GM19043 (cell line): ENCODE data around the gene EEPD1.

Experiments
- ATAC-seq: cut with Tn5 transposase; IDR thresholded peaks from one replicate; pipeline ENCODE4 v1.9.1; 2021; ENCODE audit warnings: low read depth; ENCODE audit not compliant: unreplicated experiment

Gene EEPD1

GRCh38 chr7:36296284-36296683 lies 143.2 kb downstream of the EEPD1 start:
- ATAC-seq, result no peak

- ATAC-seq, result no peak
Measured at GRCh38 chr7:36297364-36298009, 144.4 kb downstream of the EEPD1 start.

GRCh38 chr7:36298106-36298505 lies 145.1 kb downstream of the EEPD1 start:
- no peak for ATAC-seq

GRCh38 chr7:36299223-36299774 lies 146.2 kb downstream of the EEPD1 start:
- no peak for ATAC-seq

- no peak for ATAC-seq
Measured at GRCh38 chr7:36299823-36300341, 146.8 kb downstream of the EEPD1 start.

GRCh38 chr7:36300696-36301350 lies 147.8 kb downstream of the EEPD1 start:
- ATAC-seq, result no peak

GRCh38 chr7:36301914-36302771 lies 149.1 kb downstream of the EEPD1 start:
- no peak for ATAC-seq

- no peak for ATAC-seq
Measured at GRCh38 chr7:36303202-36304098, 150.4 kb downstream of the EEPD1 start.

- no peak for ATAC-seq
Measured at GRCh38 chr7:36304099-36304425, 151.0 kb downstream of the EEPD1 start.

GRCh38 chr7:36305226-36305625 lies 152.2 kb downstream of the EEPD1 start:
- ATAC-seq, result no peak

GRCh38 chr7:36305648-36306047 lies 152.6 kb downstream of the EEPD1 start:
- ATAC-seq, result no peak

GRCh38 chr7:36306222-36306621 lies 153.2 kb downstream of the EEPD1 start:
- ATAC-seq, result no peak

- ATAC-seq, result no peak
Measured at GRCh38 chr7:36306722-36307121, 153.7 kb downstream of the EEPD1 start.

GRCh38 chr7:36308031-36308430 lies 155.0 kb downstream of the EEPD1 start:
- no peak for ATAC-seq

GRCh38 chr7:36309301-36309700 lies 156.2 kb downstream of the EEPD1 start:
- no peak for ATAC-seq

- ATAC-seq, result no peak
Measured at GRCh38 chr7:36309716-36310115, 156.7 kb downstream of the EEPD1 start.

GRCh38 chr7:36310897-36311296 lies 157.8 kb downstream of the EEPD1 start:
- ATAC-seq, result no peak

- ATAC-seq, result no peak
Measured at GRCh38 chr7:36311539-36311938, 158.5 kb downstream of the EEPD1 start.

GRCh38 chr7:36312064-36312914 lies 159.2 kb downstream of the EEPD1 start:
- ATAC-seq, result no peak
